NCI-H2227 (cell line): ENCODE data around the gene PRR35.

ENCODE experiments used
- DNase-seq: peaks from one replicate; lab custom pipeline; 2025; ENCODE audit not compliant: unreplicated experiment; lab: John Stamatoyannopoulos, UW

Gene PRR35

GRCh38 chr16:578232-578869 is 18.2 kb downstream of the PRR35 start:
- DNase-seq: no peak

- DNase-seq: no peak
These were observed 18.7 kb downstream of the PRR35 start for GRCh38 chr16:578870-579405.

GRCh38 chr16:580141-580945 is 20.1 kb downstream of the PRR35 start:
- no peak for DNase-seq

- DNase-seq: no peak
These were observed 20.8 kb downstream of the PRR35 start for GRCh38 chr16:580946-581498.

- DNase-seq: no peak
These were observed 22.0 kb downstream of the PRR35 start for GRCh38 chr16:582218-582613.

GRCh38 chr16:582614-583331 is 22.6 kb downstream of the PRR35 start:
- no peak for DNase-seq

- DNase-seq: peak; percentile 51
These were observed 23.2 kb downstream of the PRR35 start for GRCh38 chr16:583470-583814.

- peak; percentile 47 for DNase-seq
These were observed 23.8 kb downstream of the PRR35 start for GRCh38 chr16:583815-584591.

GRCh38 chr16:585351-585750 is 25.2 kb downstream of the PRR35 start:
- DNase-seq: peak; percentile 35

GRCh38 chr16:586047-586644 is 26.0 kb downstream of the PRR35 start:
- no peak for DNase-seq

- DNase-seq: no peak
These were observed 26.7 kb downstream of the PRR35 start for GRCh38 chr16:586645-587590.

GRCh38 chr16:588639-588888 is 28.4 kb downstream of the PRR35 start:
- DNase-seq: peak; percentile 77

GRCh38 chr16:588889-589657 is 28.9 kb downstream of the PRR35 start:
- peak; percentile 96 for DNase-seq

- DNase-seq: peak; percentile 98
These were observed 29.5 kb downstream of the PRR35 start, which contains the start of gene RAB40C for GRCh38 chr16:589658-590187. RAB40C (plus strand) TSS chr16:590066; CDS start chr16:590292, 226 bp downstream.

- DNase-seq: peak; percentile 72
These were observed 30.1 kb downstream of the PRR35 start for GRCh38 chr16:590188-590814.

- no peak for DNase-seq
These were observed 30.6 kb downstream of the PRR35 start for GRCh38 chr16:590815-591200.

- DNase-seq: no peak
These were observed 31.0 kb downstream of the PRR35 start for GRCh38 chr16:591231-591630.
